IPS-18a (cell line): ENCODE data around the gene MIF.
A peak's percentile ranks its signal among the peaks of the same experiment; 100 is the strongest.
"Not testable (repeated sequence)": the region's sequence is repeated elsewhere in the genome, so short reads cannot be mapped to it uniquely, and the experiment has no call there.

Experiments
- H3K27ac ChIP-seq: one replicate; pipeline ENCODE4 v1.5.1; 2013; ENCODE audit warnings: low read length
- H3K27me3 ChIP-seq: one replicate; pipeline ENCODE4 v1.6.1; 2013; ENCODE audit warnings: mild to moderate bottlenecking, low read length; ENCODE audit not compliant: control insufficient read depth, insufficient read depth
- H3K36me3 ChIP-seq: one replicate; pipeline ENCODE4 v1.6.1; 2013; ENCODE audit warnings: low read depth, low read length; ENCODE audit not compliant: control insufficient read depth
- H3K4me1 ChIP-seq: one replicate; pipeline ENCODE4 v1.6.1; 2013; ENCODE audit warnings: low read depth, low read length; ENCODE audit not compliant: control insufficient read depth
- H3K4me3 ChIP-seq: one replicate; pipeline ENCODE4 v1.5.1; 2013; ENCODE audit warnings: low read length
- H3K9ac ChIP-seq: one replicate; pipeline ENCODE4 v1.6.1; 2013; ENCODE audit warnings: mild to moderate bottlenecking, low read length, moderate library complexity
- H3K9me3 ChIP-seq: one replicate; pipeline ENCODE4 v1.6.1; 2013; ENCODE audit warnings: low read depth, low read length; ENCODE audit not compliant: control insufficient read depth

Gene MIF

DNA sequence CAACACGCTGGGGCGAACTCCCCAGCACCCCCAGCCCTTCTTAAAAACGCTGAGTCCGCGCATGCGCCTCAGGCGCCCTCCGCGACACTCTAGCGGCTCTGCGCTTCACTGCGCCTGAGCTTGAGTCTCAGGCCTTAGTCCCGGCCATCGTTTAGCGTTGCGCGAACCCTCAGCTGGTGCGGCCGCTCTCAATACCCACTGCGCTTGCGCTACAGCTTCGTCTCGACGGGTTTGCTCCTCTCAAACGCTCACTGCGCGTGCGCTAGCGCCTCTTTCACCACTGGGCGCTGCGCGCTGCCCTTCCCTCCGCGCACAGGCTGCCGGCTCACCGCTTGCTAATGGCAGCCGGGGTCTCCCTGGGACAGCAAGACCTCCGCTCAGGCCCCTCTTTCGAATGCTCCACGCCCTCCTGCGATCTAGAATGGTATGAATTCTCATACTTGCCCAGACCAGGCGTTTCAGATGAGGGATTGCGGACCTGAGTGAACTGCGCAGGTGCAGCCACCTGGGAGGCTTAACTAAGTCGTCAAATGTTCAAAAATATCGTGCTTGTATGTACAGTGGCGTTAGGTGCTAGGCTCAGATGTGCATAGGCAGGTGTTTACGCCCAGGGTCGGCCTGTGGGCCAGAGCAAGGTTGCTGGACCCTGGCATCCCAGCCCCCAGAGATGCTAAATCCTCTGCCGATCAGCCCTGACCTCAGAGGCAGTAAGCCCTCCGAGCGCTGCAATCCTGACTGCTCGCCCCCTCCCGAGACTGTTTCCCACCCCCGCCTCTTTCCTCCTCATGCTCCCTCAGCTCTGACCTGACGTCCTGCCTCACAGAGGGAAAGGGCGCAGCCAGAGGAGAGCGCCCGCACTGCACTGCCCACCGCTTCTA, 36.3 kb upstream of the MIF start, which contains the start of gene SLC2A11:
TSS of gene SLC2A11 (plus strand) at position 270 of the 878 bp plus-strand sequence. CDS start at position 395, 125 bp downstream.
- peak within 1 kb of the TSS; percentile 97 for H3K4me3 ChIP-seq
- no peaks in the 10 kb centered on the region for H3K9me3 ChIP-seq
- no peaks in the 10 kb centered on the region for H3K27me3 ChIP-seq
- peak within 1 kb of the TSS; percentile 82 for H3K9ac ChIP-seq
- peak within 1 kb of the TSS; percentile 84 for H3K27ac ChIP-seq
- no peaks in the 10 kb centered on the region for H3K36me3 ChIP-seq
- H3K4me1 ChIP-seq, result peaks cover 7% of the 10 kb centered on the region

DNA sequence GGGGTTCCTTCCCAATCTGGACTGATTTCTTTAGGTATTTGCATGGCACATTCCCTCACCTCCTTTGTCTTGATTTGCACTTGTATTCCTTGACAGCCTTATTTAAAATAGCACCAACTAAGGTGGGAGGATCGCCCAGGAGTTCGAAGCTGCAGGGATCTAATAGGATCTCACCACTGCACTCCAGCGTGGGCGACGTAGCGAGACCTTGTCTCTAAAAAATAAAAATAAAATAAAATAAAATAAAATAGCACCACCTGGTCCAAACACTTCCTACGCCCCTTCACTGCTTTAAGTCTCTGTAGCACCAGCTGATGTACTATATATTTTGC, 35.7 kb upstream of the MIF start:
- Histone ChIP-seq H3K4me1 (peaks cover 7% of the 10 kb centered on the region), H3K36me3 (no peaks in the 10 kb centered on the region), H3K9me3 (no peaks in the 10 kb centered on the region), H3K27ac (no peak overlapping the region), H3K4me3 (peak overlapping the region; percentile 97), H3K9ac (peak overlapping the region; percentile 82), H3K27me3 (no peaks in the 10 kb centered on the region)

DNA sequence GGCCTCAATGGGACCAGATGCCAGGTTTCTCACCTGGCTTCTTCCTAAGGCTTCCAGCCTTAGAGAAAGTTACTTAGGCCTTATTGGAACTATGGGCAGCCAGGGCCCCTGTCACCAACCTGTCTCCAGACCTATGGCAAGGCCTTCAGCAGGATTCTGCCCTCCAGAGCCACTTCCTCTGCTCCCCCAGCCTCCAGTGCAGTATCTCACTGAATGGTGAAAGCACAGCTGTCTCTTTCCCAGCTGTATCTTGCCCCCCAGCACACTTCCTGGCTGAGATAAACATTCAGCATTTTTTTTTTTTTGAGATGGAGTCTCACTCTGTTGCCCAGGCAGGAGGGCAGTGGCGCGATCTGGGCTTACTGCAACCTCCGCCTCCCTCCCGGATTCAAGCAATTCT, 35.0 kb upstream of the MIF start:
- Histone ChIP-seq H3K4me3 (no peak overlapping the region), H3K4me1 (peaks cover 7% of the 10 kb centered on the region), H3K9ac (no peak overlapping the region)

DNA sequence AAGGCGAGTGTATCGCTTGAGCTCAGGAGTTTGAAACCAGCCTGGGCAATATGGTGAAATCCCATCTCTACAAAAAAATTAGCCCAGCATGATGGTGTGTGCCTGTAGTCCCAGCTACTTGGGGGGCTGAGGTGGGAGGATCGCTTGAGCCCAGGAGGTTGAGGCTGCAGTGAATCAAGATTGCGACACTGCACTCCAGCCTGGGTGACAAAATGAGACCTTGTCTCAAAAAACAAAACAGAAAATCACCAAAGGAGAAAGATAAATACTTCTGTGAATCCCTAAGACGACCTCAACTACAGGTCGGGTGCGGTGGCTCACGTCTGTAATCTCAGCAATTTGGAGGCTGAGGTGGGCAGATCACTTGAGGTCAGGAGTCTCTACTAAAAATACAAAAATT, 34.0 kb upstream of the MIF start:
- H3K4me3 ChIP-seq, H3K27me3 ChIP-seq, H3K36me3 ChIP-seq, H3K9me3 ChIP-seq, H3K4me1 ChIP-seq, H3K27ac ChIP-seq, H3K9ac ChIP-seq: not testable (repeated sequence)

More for the DNA sequence above, 35.0 kb upstream of the MIF start:
- Histone ChIP-seq H3K27ac (no peak overlapping the region), H3K27me3 (no peaks in the 10 kb centered on the region), H3K9me3 (no peaks in the 10 kb centered on the region), H3K36me3 (peaks cover 3% of the 10 kb centered on the region)

DNA sequence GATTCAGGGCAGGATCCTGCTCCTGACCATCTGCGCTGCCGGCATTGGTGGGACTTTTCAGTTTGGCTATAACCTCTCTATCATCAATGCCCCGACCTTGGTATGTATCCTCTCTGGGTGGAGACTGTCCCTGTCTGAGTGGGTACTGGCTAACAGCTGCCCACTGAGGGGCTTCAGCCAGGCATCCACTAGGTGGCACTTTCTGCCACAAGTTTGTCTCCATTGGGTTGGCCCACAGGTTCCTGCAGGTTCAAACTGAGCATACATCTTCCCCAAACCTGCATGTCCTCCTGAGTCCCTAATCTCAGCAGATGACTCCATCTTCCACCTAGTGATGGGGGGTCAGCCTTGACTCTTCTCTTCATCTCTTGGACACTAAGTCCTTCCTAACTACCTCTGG, 32.1 kb upstream of the MIF start:
- Histone ChIP-seq H3K27me3 (no peaks in the 10 kb centered on the region), H3K4me1 (peaks cover 7% of the 10 kb centered on the region), H3K4me3 (no peak overlapping the region), H3K36me3 (peaks cover 3% of the 10 kb centered on the region), H3K27ac (no peak overlapping the region), H3K9ac (no peak overlapping the region), H3K9me3 (no peaks in the 10 kb centered on the region)

DNA sequence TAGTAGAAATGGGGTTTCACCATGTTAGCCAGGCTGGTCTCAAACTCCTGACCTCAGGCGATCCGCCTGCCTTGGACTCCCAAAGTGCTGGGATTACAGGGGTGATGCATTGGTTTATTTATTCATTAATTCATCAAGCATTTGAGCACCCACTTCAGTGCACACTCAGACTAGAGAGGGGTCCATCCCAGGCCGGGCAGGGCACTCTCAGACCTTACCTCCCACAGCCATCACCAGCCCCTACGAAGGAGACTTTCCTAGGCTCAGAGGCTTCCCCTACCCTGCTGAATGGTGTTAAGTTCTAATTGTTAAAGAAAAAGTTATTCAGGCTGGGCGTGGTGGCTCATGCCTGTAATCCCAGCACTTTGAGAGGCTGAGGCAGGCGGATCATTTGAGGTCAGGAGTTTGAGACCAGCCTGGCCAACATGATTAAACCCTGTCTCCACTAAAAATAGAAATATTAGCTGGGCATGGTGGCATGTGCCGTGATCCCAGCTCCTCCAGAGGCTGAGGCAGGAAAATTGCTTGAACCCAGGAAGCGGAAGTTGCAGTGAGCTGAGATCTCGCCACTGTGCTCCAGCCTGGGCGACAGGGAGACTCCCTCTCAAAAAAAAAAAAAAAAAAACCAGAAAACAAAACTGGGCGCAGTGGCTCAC, 29.6 kb upstream of the MIF start:
- H3K9me3 ChIP-seq, H3K4me3 ChIP-seq, H3K9ac ChIP-seq, H3K4me1 ChIP-seq, H3K27ac ChIP-seq, H3K27me3 ChIP-seq: not testable (repeated sequence)
- peaks cover 15% of the 10 kb centered on the region for H3K36me3 ChIP-seq

DNA sequence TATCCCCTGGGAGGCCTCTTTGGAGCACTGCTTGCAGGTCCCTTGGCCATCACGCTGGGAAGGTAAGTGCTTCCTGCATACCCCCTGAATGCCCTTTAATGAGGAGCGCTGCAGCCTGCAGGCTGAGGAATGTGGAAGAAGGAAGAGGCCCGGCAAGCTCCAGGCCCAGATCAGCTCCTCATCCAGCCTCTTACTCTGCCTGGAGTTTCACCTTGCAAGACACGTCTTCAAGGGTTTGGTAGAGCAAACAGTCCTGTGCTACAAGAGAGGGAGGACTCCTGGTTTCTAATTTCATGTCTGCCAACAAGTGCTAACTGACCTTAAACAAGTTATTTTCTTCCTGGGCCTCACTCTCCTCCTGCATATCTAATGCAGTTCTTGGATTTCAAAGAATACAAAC, 25.6 kb upstream of the MIF start:
- H3K36me3 ChIP-seq, result peaks cover 17% of the 10 kb centered on the region

DNA sequence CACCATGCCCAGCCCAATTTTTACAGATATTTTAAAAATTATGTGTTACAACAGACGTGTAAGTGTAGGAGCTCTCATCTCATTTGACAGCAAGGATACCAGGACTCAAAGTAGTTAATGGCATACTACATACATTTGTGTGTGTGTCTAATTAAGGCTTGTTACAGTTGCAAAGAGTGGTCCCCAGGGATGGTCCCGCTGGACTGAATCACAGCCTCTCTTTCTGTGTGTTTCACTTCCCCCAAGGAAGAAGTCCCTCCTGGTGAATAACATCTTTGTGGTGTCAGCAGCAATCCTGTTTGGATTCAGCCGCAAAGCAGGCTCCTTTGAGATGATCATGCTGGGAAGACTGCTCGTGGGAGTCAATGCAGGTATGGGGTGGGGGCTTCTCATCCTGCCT, 19.3 kb upstream of the MIF start:
- H3K4me3 ChIP-seq, result no peak overlapping the region
- H3K9ac ChIP-seq, result no peak overlapping the region

More for the DNA sequence above, 25.6 kb upstream of the MIF start:
- no peaks in the 10 kb centered on the region for H3K9me3 ChIP-seq
- no peaks in the 10 kb centered on the region for H3K4me1 ChIP-seq
- no peak overlapping the region for H3K27ac ChIP-seq
- H3K27me3 ChIP-seq, result no peaks in the 10 kb centered on the region
- no peak overlapping the region for H3K4me3 ChIP-seq
- H3K9ac ChIP-seq, result no peak overlapping the region

DNA sequence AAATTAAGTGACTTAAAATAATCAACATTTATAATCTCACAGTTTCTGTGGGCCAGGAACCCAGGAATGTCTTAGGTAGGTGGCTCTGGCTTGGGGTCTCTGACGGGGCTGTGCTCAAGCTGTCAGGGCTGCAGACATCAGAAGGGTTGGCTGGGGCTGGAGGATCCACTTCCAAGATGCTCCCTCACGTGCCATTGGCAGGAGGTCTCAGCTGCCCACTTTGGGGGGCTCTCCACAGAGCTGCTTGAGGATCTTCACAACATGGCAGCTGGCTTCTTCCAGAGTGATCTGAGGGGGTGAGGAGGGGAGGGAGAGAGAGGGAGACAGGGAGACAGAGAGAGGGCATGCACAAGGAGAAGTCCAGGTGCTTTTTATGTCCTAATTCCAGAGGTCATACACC, 18.4 kb upstream of the MIF start:
- Histone ChIP-seq H3K4me1 (no peaks in the 10 kb centered on the region), H3K4me3 (no peak overlapping the region), H3K36me3 (no peaks in the 10 kb centered on the region), H3K27ac (no peak overlapping the region), H3K9me3 (no peaks in the 10 kb centered on the region), H3K9ac (no peak overlapping the region), H3K27me3 (no peaks in the 10 kb centered on the region)

More for the DNA sequence above, 19.3 kb upstream of the MIF start:
- H3K4me1 ChIP-seq, result no peaks in the 10 kb centered on the region
- no peaks in the 10 kb centered on the region for H3K9me3 ChIP-seq
- H3K27ac ChIP-seq, result no peak overlapping the region
- H3K27me3 ChIP-seq, result no peaks in the 10 kb centered on the region
- peaks cover 3% of the 10 kb centered on the region for H3K36me3 ChIP-seq

DNA sequence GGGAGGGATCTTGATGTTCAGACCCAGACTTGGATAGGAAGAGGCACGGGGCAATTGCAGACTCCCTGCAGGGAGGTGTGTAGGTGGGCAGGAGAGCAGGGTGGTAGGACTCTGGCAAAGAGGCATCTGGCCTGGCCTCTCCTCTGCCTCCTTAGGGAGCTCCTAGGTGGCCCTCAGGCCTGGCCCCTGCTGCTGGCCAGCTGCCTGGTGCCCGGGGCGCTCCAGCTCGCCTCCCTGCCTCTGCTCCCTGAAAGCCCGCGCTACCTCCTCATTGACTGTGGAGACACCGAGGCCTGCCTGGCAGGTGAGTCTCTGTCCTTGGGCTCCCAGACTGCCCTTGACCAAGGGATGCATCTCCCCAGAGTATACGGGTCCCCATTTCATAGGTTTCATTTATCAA, 16.6 kb upstream of the MIF start:
- no peak overlapping the region for H3K9ac ChIP-seq
- no peak overlapping the region for H3K27ac ChIP-seq
- no peak overlapping the region for H3K4me3 ChIP-seq
- no peaks in the 10 kb centered on the region for H3K27me3 ChIP-seq
- H3K36me3 ChIP-seq, result no peaks in the 10 kb centered on the region
- H3K4me1 ChIP-seq, result no peaks in the 10 kb centered on the region
- H3K9me3 ChIP-seq, result no peaks in the 10 kb centered on the region

DNA sequence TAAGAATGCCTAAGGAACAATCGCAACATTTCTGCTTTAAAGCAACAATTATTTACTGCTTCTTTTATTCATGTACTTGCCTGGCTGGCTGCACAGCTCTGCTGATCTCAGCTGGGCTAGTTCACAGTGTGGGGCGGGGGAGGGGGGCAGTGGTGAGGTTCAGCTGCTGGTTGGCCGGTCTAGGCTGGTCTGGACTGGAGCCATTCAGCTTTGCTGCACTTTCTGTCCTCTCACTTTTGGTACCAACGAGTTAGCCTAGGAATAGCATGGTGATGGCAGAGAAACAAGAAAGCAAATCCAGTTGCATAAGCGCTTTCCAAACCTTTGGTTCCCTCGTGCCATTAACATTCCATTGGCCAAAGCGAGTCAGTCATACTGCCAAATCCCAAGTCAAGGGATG, 16.0 kb upstream of the MIF start:
- Histone ChIP-seq H3K36me3 (no peaks in the 10 kb centered on the region), H3K4me1 (no peaks in the 10 kb centered on the region), H3K27ac (no peak overlapping the region), H3K9me3 (no peaks in the 10 kb centered on the region), H3K9ac (no peak overlapping the region), H3K27me3 (no peaks in the 10 kb centered on the region), H3K4me3 (no peak overlapping the region)

DNA sequence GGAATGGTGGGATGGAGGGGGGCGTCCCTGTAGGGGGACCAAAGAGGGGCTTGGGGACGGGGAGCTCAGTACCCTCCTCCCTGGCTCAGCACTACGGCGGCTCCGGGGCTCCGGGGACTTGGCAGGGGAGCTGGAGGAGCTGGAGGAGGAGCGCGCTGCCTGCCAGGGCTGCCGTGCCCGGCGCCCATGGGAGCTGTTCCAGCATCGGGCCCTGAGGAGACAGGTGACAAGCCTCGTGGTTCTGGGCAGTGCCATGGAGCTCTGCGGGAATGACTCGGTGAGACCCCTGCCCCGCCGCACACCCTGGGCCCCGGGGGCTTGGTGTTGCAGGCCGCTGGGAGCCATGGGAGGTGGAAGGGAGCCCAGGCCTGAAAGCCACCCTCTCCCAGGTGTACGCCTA, 11.8 kb upstream of the MIF start:
- Histone ChIP-seq H3K4me1 (no peaks in the 10 kb centered on the region), H3K27ac (no peak overlapping the region), H3K36me3 (no peaks in the 10 kb centered on the region), H3K9me3 (no peaks in the 10 kb centered on the region), H3K4me3 (no peak overlapping the region), H3K9ac (no peak overlapping the region), H3K27me3 (no peaks in the 10 kb centered on the region)
